ENCODE results near the gene CDR2. TPM values are rescaled to one million over a fixed set of nuclear protein-coding genes. Genes with fewer than 3 reads are reported as not detected.

CDR2 gene
- total and polyA plus RNA-seq, 9 of the 15 experiments (the other 6 are each of a cell fraction or from before 2014, with no cell fraction given): 4.6 to 30.3 (median 19.9) TPM

GRCh38 chr16:22369221-22369811, 5.1 kb downstream of the CDR2 start (continued):
- TF ChIP-seq REST (IDR thresholded peaks at IDR 0.05; ENCODE audit: borderline replicate concordance) (peak; percentile 95), REST (CRISPR knock-in tag; IDR thresholded peaks at IDR 0.05; ENCODE audit: low read depth) (peak; percentile 91), ARHGAP35 (IDR thresholded peaks at IDR 0.05; ENCODE audit: partially characterized antibody) (no peak), GTF3C2 (IDR thresholded peaks at IDR 0.05; ENCODE audit: borderline replicate concordance, extremely low read depth, insufficient read length) (no peak), ZNF175 (CRISPR knock-in tag; IDR thresholded peaks at IDR 0.05; ENCODE audit: low read depth) (peak; percentile 23; the same call in 1 of the 2 replicates), NFIC (IDR thresholded peaks at IDR 0.05) (peak; percentile 61), CREB5 (CRISPR knock-in tag; IDR thresholded peaks at IDR 0.05) (no peak), TAF7 (tag; IDR thresholded peaks at IDR 0.05) (no peak), ZFP30 (CRISPR knock-in tag; IDR thresholded peaks at IDR 0.05; ENCODE audit: borderline replicate concordance) (no peak), MECOM (CRISPR knock-in tag; IDR thresholded peaks at IDR 0.05) (no peak), ZBTB12 (CRISPR knock-in tag; IDR thresholded peaks at IDR 0.05) (no peak), ILF3 (IDR thresholded peaks at IDR 0.05; ENCODE audit: borderline replicate concordance) (no peak), ZNF324 (CRISPR knock-in tag; IDR thresholded peaks at IDR 0.05) (no peak), ATF7 (IDR thresholded peaks at IDR 0.05) (peak; percentile 14; the same call in 1 of the 2 replicates), HDAC1 (IDR thresholded peaks at IDR 0.05) (no peak)
